H9 (cell line): Measurements from ENCODE around the gene GAN. TPM values are rescaled to one million over a fixed set of nuclear protein-coding genes. Genes with fewer than 3 reads are reported as not detected.

ENCODE experiments used
- DNase-seq: peaks from one replicate; pipeline ENCODE4 v3.0.0-alpha.2; 2017
- H2AFZ ChIP-seq: one replicate; pipeline ENCODE4 v1.6.1; 2013; ENCODE audit warnings: mild to moderate bottlenecking, low read length, control low read depth, moderate library complexity
- H2AK5ac ChIP-seq: 2 replicates; pipeline ENCODE4 v1.6.1; 2013; ENCODE audit warnings: low read length, control low read depth, mixed read lengths; ENCODE audit not compliant: insufficient read length
- H2BK120ac ChIP-seq: one replicate; pipeline ENCODE4 v1.6.1; 2013; ENCODE audit warnings: low read depth, mild to moderate bottlenecking, low read length, control low read depth, inconsistent platforms; ENCODE audit not compliant: poor library complexity, severe bottlenecking
- H2BK12ac ChIP-seq: 2 replicates; pipeline ENCODE4 v1.6.1; 2013; ENCODE audit warnings: low read length, control low read depth, mixed read lengths, low read depth; ENCODE audit not compliant: insufficient read length
- H2BK15ac ChIP-seq: 2 replicates; pipeline ENCODE4 v1.6.1; 2013; ENCODE audit warnings: low read depth, low read length, control low read depth
- H2BK20ac ChIP-seq: one replicate; pipeline ENCODE4 v1.6.1; 2013; ENCODE audit warnings: low read depth, mild to moderate bottlenecking, low read length, control low read depth, inconsistent platforms; ENCODE audit not compliant: poor library complexity, severe bottlenecking
- H2BK5ac ChIP-seq: 2 replicates; pipeline ENCODE4 v1.6.1; 2013; ENCODE audit warnings: low read length, control low read depth, mixed read lengths; ENCODE audit not compliant: insufficient read length
- H3K14ac ChIP-seq: 2 replicates; pipeline ENCODE4 v1.6.1; 2013; ENCODE audit warnings: low read length, control low read depth; ENCODE audit not compliant: insufficient read depth
- H3K18ac ChIP-seq: 2 replicates; pipeline ENCODE4 v1.6.1; 2013; ENCODE audit warnings: low read depth, mild to moderate bottlenecking, mixed read lengths, low read length, control low read depth; ENCODE audit not compliant: insufficient read length
- H3K23ac ChIP-seq: 2 replicates; pipeline ENCODE4 v1.6.1; 2013; ENCODE audit warnings: low read length, control low read depth, mixed read lengths, low read depth; ENCODE audit not compliant: insufficient read length
- H3K23me2 ChIP-seq: 2 replicates; pipeline ENCODE4 v1.6.1; 2013; ENCODE audit warnings: low read depth, mild to moderate bottlenecking, mixed read lengths, low read length, control low read depth; ENCODE audit not compliant: insufficient read length, poor library complexity, severe bottlenecking
- H3K27ac ChIP-seq: 2 replicates; pipeline ENCODE4 v1.5.1; 2013; ENCODE audit warnings: low read length, control low read depth, mixed read lengths, low read depth; ENCODE audit not compliant: insufficient read length
- H3K27me3 ChIP-seq: 2 replicates; pipeline ENCODE4 v1.6.1; 2013; ENCODE audit warnings: low read length, control low read depth, inconsistent platforms; ENCODE audit not compliant: insufficient read depth
- H3K4ac ChIP-seq: 2 replicates; pipeline ENCODE4 v1.6.1; 2013; ENCODE audit warnings: low read depth, mild to moderate bottlenecking, control low read depth, inconsistent platforms, low read length, moderate library complexity
- H3K4me1 ChIP-seq: 2 replicates; pipeline ENCODE4 v1.6.1; 2013; ENCODE audit warnings: low read length, control low read depth, inconsistent platforms; ENCODE audit not compliant: insufficient read depth
- H3K4me2 ChIP-seq: 2 replicates; pipeline ENCODE4 v1.6.1; 2013; ENCODE audit warnings: low read length, control low read depth, mixed read lengths; ENCODE audit not compliant: insufficient read length, insufficient read depth
- H3K56ac ChIP-seq: 2 replicates; pipeline ENCODE4 v1.6.1; 2013; ENCODE audit warnings: low read depth, mild to moderate bottlenecking, mixed read lengths, low read length, control low read depth; ENCODE audit not compliant: insufficient read length
- H3K79me1 ChIP-seq: 2 replicates; pipeline ENCODE4 v1.6.1; 2013; ENCODE audit warnings: low read depth, mild to moderate bottlenecking, moderate library complexity, low read length, control low read depth, inconsistent platforms; ENCODE audit not compliant: insufficient read depth, poor library complexity, severe bottlenecking
- H3K79me2 ChIP-seq: 2 replicates; pipeline ENCODE4 v1.6.1; 2013; ENCODE audit warnings: low read length, control low read depth, inconsistent platforms; ENCODE audit not compliant: insufficient read depth
- H3K9ac ChIP-seq: 2 replicates; pipeline ENCODE4 v1.6.1; 2013; ENCODE audit warnings: low read length, control low read depth, mixed read lengths; ENCODE audit not compliant: insufficient read length; ENCODE audit errors: extremely low read depth
- H3K9me3 ChIP-seq: one replicate; pipeline ENCODE4 v1.6.1; 2013; ENCODE audit warnings: low read depth, low read length, inconsistent platforms; ENCODE audit not compliant: control insufficient read depth
- H3T11ph ChIP-seq: one replicate; pipeline ENCODE4 v1.6.1; 2013; ENCODE audit warnings: mild to moderate bottlenecking, low read length, control low read depth, inconsistent platforms
- H4K20me1 ChIP-seq: one replicate; pipeline ENCODE4 v1.6.1; 2013; ENCODE audit not compliant: control insufficient read depth, insufficient read length, insufficient read depth
- H4K5ac ChIP-seq: 2 replicates; pipeline ENCODE4 v1.6.1; 2013; ENCODE audit warnings: low read depth, mild to moderate bottlenecking, mixed read lengths, low read length, control low read depth; ENCODE audit not compliant: insufficient read length
- H4K8ac ChIP-seq: replicated peaks from 2 replicates; pipeline ENCODE4 v1.6.1; 2013; ENCODE audit warnings: low read length, control low read depth, mixed read lengths, low read depth; ENCODE audit not compliant: insufficient read length
- H4K91ac ChIP-seq: 2 replicates; pipeline ENCODE4 v1.6.1; 2013; ENCODE audit warnings: low read depth, mild to moderate bottlenecking, moderate library complexity, mixed read lengths, low read length, control low read depth; ENCODE audit not compliant: insufficient read length
- H3K27ac Mint-ChIP-seq, 3 experiments: 2 replicates in 2 of 3; 3 replicates in 1 of 3; pipeline ENCODE4 v1.8.0; 2020 to 2021; ENCODE audit warnings: mixed read lengths in 3 of 3, mild to moderate bottlenecking in 1 of 3, moderate library complexity in 1 of 3
- H3K27me3 Mint-ChIP-seq: 2 replicates; pipeline ENCODE4 v1.8.0; 2021; ENCODE audit warnings: low read depth, mild to moderate bottlenecking, moderate library complexity, mixed read lengths
- H3K36me3 Mint-ChIP-seq, 3 experiments: 2 replicates in 2 of 3; 3 replicates in 1 of 3; pipeline ENCODE4 v1.8.0; 2020 to 2021; ENCODE audit warnings: low read depth in 3 of 3, mixed read lengths in 3 of 3; ENCODE audit not compliant: insufficient read depth in 1 of 3
- H3K4me1 Mint-ChIP-seq, 2 experiments: 2 replicates each; pipeline ENCODE4 v1.8.0; 2020; ENCODE audit warnings: mixed read lengths in 2 of 2
- H3K4me3 Mint-ChIP-seq, 2 experiments: 2 replicates in 1 of 2; 3 replicates in 1 of 2; pipeline ENCODE4 v1.8.0; 2020 to 2021; ENCODE audit warnings: mild to moderate bottlenecking in 2 of 2, mixed read lengths in 2 of 2, moderate library complexity in 1 of 2
- H3K9me3 Mint-ChIP-seq, 2 experiments: 2 replicates in 1 of 2; 3 replicates in 1 of 2; pipeline ENCODE4 v1.8.0; 2020; ENCODE audit warnings: mild to moderate bottlenecking in 2 of 2, mixed read lengths in 2 of 2, moderate library complexity in 1 of 2
- WGBS: extraction: QIAGEN DNeasy Blood & Tissue Kit; methylation state at CpG from one replicate; pipeline ENCODE4 v1.1.7; 2013; ENCODE audit warnings: missing lambda C conversion rate, low lambda C conversion rate, mixed read lengths; ENCODE audit not compliant: insufficient read length; ENCODE audit errors: extremely low coverage; 5-methylcytosine and 5-hydroxymethylcytosine counted together
- total RNA-seq: library from RNA; stranded (reverse); gene quantifications from 2 replicates; pipeline ENCODE4 v1.2.1, GENCODE V29; 2021
- TF ChIP-seq, protein P1 (sequence below): fragments of 200-600 bp; sonication (generic); conservative IDR thresholded peaks from 3 replicates; pipeline ENCODE4 v1.8.0; 2021; ENCODE audit warnings: antibody characterized with exemption, mild to moderate bottlenecking

Gene GAN
- total RNA-seq, 1 experiment from 2014 or later: 20.9 TPM

DNA sequence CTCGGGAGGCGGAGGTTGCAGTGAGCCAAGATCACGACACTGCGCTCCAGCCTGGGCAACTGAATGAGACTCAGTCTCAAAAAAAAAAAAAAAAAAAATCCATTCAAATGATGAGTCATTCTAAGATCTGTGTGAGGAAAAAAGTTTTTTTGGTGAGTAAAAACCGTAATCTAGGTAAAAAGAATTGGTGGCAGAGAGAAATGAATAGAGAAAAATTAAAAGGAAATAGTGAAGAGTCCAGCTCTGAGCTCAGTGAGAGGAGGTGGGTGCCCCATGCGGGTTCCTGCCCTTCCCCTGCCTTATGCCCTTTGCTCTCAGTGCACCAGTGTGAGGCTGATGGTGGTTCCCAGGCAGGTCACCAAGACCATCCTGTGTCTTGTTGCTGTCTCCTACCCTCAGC lies 20.9 kb downstream of the GAN start:
- Histone ChIP-seq H2BK5ac (no peak overlapping the region), H3K4me2 (no peak overlapping the region), H4K5ac (no peak overlapping the region), H3K18ac (no peak overlapping the region), H3T11ph (no peak overlapping the region), H3K9ac (no peak overlapping the region), H4K91ac (no peak overlapping the region), H2BK20ac (no peak overlapping the region), H3K27me3 (no peaks in the 10 kb centered on the region), H3K79me2 (peaks cover 2% of the 10 kb centered on the region; the same call in 1 of the 2 replicates), H3K14ac (no peak overlapping the region), H2BK12ac (no peak overlapping the region), H2BK120ac (no peak overlapping the region), H4K20me1 (no peaks in the 10 kb centered on the region), H4K8ac (no peak overlapping the region), H3K79me1 (no peaks in the 10 kb centered on the region), H3K56ac (no peak overlapping the region), H2BK15ac (no peak overlapping the region), H2AFZ (no peak overlapping the region), H3K4ac (no peak overlapping the region), H3K27ac (no peak overlapping the region), H3K23ac (no peak overlapping the region), H2AK5ac (no peak overlapping the region), H3K9me3 (no peaks in the 10 kb centered on the region), H3K23me2 (no peaks in the 10 kb centered on the region), H3K4me1 (no peaks in the 10 kb centered on the region)
- Mint-ChIP-seq H3K36me3 (peaks cover 10 to 22% (median 19%) of the 10 kb centered on the region in 3 experiments; a peak in 6 of 7 replicates), H3K9me3 (peaks cover 3 to 10% of the 10 kb centered on the region in 2 experiments), H3K4me3 (no peak overlapping the region), H3K4me1 (peaks cover 18 to 19% of the 10 kb centered on the region in 2 experiments), H3K27ac (no peak overlapping the region), H3K27me3 (no peaks in the 10 kb centered on the region)
- WGBS: no CpG with 5 or more reads among the region's 6 CpGs
- DNase-seq: no peak
- TF ChIP-seq, protein P1, sequence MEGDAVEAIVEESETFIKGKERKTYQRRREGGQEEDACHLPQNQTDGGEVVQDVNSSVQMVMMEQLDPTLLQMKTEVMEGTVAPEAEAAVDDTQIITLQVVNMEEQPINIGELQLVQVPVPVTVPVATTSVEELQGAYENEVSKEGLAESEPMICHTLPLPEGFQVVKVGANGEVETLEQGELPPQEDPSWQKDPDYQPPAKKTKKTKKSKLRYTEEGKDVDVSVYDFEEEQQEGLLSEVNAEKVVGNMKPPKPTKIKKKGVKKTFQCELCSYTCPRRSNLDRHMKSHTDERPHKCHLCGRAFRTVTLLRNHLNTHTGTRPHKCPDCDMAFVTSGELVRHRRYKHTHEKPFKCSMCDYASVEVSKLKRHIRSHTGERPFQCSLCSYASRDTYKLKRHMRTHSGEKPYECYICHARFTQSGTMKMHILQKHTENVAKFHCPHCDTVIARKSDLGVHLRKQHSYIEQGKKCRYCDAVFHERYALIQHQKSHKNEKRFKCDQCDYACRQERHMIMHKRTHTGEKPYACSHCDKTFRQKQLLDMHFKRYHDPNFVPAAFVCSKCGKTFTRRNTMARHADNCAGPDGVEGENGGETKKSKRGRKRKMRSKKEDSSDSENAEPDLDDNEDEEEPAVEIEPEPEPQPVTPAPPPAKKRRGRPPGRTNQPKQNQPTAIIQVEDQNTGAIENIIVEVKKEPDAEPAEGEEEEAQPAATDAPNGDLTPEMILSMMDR: no peak
